Stimulated activated CD8-positive, alpha-beta memory T cell treated with anti-CD3 and anti-CD28 coated beads, Interleukin-15, amount 100 ng/mL, for 4 hours (primary cell): ENCODE data around the gene ACP1.

Experiments used
- DNase-seq, 2 donors: peaks; one replicate each; pipeline ENCODE4 v3.0.0-alpha.2; 2020; ENCODE audit warnings: low read depth in 2 of 2

The ACP1 gene

GRCh38 chr2:255195-255594 is 9.6 kb upstream of the ACP1 start:
- DNase-seq = no peak

- DNase-seq = no peak
Observed at GRCh38 chr2:256094-256493, 8.7 kb upstream of the ACP1 start.

DNA sequence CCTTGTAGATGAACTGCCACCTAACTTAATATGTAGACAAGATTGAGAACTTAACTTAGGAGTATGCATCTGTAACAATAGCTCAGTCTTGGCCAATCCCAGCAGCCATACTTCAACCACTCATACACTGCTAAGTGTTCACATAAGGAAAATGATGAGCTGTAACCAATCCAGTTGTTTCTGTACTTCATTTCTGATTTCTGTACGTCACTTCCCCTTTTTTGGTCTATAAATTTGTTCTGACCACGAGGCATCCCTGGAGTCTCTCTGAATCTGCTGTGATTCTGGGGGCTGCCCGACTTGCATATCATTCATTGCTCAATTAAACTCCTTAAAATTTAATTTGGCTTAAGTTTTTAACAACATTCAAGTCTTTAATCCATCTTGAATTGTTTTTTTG is 7.3 kb upstream of the ACP1 start:
- no peak for DNase-seq

DNA sequence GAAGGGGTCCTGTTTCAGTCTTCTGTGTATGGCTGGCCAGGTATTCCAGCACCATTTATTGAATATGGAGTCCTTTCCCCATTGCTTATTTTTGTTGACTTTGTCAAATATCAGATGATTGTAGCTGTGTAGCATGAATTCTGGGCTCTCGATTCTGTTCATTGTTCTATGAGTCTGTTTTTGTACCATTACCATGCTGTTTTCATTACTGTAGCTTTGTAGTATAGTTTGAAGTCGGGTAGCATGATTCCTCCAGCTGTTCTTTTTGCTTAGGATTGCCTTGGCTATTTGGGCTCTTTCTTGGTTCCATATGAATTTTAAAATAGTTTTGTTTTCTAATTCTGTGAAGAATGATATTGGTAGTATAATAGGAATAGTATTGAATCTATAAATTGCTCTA is 6.9 kb upstream of the ACP1 start:
- DNase-seq = no peak

- no peak for DNase-seq
Observed at GRCh38 chr2:258933-259332, 5.8 kb upstream of the ACP1 start.

DNA sequence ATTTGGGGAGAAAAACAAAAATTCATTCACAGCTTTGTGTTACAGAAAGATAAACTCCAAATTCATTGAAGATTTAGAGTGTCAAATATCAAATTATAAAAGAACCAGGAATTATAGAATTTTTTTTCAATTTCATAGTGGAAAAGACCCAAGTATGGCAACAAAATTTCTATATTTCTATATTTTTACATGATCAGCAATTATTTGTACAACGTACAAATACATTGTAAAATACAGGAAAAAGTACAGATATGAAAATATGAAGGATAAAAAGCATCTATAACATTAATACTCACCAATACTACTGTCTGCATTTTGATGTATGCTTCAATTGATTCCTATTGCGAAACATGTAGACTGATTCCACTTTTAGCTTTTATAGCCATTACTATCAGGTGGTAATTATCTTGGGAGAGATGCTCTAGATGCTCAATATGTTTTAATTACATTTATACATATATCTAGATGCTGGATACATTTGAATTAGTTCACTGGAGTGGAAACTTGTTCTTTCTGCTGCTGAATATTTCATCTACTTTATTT is 4.9 kb upstream of the ACP1 start:
- no peak for DNase-seq

GRCh38 chr2:260507-261161 is 4.1 kb upstream of the ACP1 start:
- DNase-seq = no peak

DNA sequence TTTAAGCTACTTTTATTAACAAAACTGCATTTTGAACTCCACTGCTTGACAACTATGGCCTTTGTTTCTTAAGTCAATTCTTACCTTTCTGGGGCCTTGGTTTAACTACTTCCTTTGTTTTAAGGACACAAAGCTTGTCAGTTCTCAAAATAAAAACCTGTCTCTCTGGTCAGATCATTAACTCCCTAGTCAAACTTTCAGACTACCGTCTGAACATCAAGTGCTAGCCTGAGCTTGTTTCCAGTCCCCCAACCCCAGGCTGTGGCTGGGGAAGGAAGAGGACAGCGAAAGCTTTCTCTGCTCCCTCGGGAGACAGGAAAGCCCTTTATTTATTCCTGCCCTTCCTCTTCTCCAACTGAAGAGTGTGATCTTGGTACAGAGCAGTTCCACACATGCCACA is 2.6 kb upstream of the ACP1 start:
- DNase-seq = no peak

- DNase-seq = no peak
Observed at GRCh38 chr2:263022-263738, 1.6 kb upstream of the ACP1 start.

DNA sequence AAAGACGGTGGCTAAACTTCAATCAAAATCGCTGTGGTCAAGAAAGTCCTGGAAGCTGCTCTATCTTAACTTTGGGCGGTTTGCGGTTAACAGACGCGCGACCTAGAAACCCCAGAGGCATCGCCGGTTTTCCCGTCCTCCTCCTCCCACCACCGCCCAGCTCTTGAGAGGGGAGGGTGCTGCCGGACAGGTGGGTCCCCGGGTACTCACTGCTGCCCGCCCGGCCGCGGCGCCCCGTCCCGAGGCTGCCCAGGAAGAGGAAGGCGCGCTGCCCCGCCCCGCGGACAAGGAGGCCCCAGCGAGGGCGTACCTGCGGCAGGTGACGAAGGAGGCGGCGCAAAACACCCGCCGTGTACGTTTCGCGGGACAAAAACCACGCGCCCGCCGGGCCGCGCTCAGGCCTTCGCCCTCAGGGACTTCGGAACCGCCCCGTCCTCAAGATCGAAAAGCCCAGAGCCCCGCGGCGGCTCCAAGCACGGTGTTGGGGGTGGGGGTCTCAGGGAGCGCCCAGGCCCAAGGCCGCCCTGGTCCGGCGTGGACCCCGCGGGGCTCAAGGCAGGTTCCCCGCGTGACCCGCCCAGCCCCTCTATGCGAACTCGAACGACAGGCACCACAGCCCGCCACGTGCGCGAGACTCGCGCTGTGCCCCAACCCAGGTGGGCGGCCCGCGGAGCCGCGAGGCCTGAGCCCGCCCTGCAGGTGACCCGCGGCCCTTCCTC is 814 bp upstream of the ACP1 start, which contains the start of gene SH3YL1:
Gene SH3YL1, minus strand, starts transcription at position 259 of the 719 bp plus-strand sequence. Its CDS starts 48 bp downstream, at position 211.
- DNase-seq = peak; percentile 31 to 36

DNA sequence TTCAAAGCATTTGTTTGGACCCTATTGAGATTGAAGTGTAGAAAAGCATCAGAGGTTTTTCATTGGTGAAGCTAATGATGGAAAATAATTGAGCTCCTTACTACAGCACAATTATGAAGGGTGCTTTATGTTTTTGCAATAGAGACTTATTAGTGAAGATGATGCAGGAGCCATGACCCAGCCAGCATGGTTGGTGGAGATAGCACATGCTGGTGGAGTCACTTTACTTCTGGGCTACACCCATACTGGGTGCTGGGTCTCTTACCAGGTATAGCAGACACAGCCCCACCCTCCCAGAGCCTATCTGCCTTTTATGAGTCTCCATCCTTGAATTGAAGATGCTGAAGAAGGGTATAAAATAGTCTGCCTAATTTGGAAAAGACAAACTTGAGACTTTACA is 3.6 kb downstream of the ACP1 start:
- DNase-seq = no peak

GRCh38 chr2:269356-270030 is 4.7 kb downstream of the ACP1 start:
- no peak for DNase-seq

DNA sequence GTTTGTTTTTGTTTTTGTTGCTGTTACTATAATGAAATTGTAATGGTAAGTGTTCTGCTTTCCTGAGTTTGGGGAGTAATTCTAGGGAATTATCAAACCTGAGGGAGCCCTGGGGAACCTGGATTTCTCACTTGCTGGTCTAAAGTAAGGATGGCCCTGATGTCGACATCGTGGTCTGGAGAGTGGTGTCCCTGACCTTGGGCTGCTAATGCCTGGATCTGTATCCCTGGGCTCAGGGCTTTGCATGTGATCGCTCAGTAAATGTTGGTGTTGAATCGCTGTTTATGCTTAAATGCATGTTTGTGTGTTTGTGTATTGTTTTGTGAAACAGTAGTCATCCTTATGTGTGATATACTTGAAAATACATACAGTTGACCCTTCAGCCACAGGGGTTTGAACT is 6.1 kb downstream of the ACP1 start:
- DNase-seq = no peak

GRCh38 chr2:271917-272316 is 7.2 kb downstream of the ACP1 start:
- no peak for DNase-seq

DNA sequence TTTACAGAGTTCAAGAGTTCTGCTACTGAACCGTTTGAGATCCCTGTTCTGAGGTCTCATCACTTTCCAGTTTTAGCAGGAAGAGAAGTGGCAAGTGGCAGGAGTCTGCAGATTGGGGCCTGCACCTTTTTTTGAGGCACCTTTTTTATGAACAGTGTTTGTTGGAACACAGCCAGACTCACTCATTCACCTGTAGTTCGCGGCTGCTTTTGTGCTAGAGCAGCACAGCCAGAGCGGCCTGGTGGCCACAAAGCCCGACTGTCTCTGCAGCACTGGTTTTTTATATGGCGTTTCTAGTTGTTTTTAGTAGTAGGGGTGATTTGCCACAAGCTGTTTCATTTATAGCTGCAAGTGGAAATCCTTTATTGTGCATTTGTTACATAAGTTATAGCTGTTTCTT is 8.6 kb downstream of the ACP1 start:
- no peak for DNase-seq

DNA sequence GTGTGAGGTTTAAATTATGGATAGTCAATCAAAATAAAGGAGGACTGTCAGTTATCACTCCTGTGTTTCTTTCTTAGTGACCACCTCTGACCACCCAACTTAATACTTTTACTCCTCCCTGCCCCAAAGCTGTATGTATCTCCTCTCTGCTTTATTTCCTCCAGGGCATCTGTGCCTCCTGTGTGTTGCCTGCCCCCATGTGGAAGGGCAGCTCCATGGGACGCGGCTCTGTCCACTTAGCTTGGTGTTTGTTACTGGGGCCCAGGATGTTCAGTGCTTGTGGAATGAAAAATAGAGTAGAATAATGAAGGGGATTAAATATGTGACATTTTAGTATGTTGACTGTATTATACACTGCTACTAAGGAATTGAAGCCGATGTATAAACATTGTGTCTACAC is 9.8 kb downstream of the ACP1 start:
- DNase-seq = no peak

DNA sequence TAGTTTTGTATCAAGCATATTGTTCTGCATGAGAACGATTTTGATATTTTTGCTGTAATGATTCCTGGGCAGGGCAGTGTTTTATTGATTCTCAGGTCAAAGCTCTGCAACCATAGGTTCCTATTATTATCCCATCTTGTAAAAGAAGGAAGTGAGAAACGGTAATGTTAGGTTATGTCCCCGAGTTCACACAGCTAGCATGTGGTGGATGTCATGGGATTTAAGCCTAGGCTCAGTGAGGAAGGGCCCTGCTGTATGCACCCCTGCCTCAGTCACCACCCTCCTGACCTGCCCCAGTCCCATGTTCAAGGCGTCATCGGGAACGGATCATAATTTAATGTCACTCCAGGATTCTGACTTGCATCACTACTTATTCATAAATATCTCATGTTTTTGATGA is 10.7 kb downstream of the ACP1 start:
- no peak for DNase-seq

DNA sequence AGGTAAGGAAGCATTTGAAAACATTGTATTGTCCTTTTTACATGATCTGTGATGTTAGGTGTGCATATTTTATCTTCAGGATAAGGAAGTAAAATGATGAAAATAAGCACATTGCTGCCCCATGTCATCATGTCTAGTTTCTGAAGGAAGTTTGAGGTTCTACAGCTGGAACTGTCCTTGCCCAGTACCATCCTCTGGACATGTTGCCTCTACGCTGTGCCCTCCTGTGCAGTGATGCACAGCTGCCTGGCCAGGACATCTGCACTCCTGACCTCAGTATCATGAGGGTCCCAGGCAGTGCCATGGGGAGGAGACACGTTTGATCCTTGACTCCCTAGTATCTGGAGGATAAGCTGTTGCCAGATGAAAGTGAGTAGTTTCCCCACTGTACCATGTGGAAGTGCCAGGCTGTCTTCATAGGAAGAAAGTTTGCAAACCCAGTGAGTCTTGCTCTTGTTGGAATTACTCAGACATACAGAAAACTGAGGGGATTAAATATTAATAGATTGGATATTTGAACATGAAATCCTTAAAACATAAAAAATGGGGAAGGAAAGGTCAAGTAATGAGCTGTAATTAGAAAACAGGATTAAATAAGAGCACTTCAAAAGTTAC is 13.7 kb downstream of the ACP1 start:
- no peak for DNase-seq

GRCh38 chr2:278927-279320 is 14.2 kb downstream of the ACP1 start:
- no peak for DNase-seq

DNA sequence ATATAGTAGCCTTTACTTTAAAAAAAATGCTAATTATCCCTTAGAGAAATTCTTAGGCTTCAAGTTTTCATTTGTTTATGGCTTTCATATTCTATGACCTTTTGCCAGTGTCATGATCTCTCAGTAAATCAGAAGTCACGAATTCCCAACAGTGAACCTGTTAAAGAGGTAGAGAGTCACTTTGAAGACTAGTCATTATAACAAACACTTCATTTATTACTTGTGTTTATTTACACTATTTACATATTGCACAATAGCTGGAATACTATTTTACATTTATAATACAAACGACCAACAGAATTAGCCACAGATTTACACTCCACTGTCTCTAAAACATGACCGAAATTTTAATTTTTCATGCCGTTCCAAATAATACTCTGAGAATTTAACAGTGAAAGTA is 14.6 kb downstream of the ACP1 start:
- DNase-seq = no peak

DNA sequence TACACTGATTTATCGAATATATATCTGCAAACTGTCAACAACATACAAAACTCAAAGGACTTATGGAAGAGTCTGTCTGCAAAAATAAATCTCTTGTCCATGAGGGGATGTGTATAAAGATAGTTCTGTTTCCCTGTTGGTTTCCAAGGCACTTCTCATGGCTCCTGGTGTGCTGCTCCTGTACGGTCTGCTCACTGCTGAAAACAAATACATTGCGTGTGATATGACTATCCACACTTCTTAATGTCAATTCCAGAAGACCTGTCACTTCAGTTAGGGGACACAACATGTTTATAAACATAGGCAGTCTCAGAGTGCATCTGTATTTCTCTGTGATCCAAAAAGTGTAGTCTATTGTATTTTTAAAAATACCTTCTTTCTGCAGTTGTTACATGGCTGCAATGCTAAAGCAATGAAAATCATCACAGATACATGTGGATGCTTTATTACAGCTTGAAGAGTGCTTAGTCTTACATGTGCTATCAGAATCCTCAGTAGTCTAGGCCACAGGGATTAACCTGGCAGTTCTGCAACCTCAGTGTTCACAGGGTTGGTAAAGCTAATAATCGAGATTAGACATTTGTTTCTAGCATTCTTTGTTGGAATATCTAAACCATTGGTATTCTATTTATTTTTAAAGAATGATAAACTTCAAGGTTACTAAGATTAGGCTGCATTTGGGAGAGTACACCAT is 15.4 kb downstream of the ACP1 start:
- no peak for DNase-seq
